ENCODE data around the gene HOXB3. TPM values are rescaled to one million over a fixed set of nuclear protein-coding genes. Genes with fewer than 3 reads are reported as not detected.

Gene HOXB3
- total RNA-seq, 1 experiment from 2014 or later: not detected

DNA sequence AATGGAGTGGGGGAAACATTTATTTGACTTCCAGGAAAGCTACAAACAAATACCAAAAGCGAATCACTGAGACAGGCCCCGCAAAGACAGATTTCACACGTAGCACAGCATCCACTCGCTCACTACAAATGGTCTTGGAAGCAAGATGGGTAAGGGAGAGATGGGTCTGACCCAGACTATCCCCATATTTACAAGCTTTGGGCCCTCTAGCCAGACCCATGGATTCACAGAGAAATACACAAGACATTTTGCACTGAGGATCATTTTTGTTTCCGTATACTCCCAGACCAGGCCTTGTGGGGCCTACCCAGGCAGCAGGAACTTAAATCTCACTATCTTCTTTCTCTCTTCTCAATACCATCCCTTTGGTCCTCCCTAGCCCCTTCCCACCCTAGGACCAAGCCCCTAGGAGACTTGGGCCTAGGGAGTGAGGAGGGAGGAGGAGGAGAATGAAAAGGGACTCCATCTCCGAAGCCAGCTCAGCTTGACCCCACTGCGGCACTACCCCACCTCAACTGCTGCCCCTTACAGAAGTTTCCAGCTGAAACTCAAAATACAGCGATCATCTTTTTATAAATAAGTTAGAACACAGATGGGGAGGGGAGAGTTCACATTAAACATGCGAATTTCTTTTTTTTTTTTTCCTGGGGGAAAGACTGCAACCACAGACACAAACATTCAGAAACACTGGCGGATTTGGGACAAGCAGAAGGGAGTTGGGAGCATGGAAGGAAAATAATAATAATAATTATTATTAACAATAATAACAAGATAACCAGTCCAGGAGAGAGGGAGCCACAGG is 1.4 kb upstream of the HOXB3 start:
- H3K56ac ChIP-seq (ENCODE audit: insufficient read length, low read depth, low read length): no peak overlapping the region
- no peak overlapping the region for H3K4me3 Mint-ChIP-seq
- H3K36me3 Mint-ChIP-seq (ENCODE audit: insufficient read depth in 1 of 3, low read depth in 3 of 3): no peaks in the 10 kb centered on the region
- no peaks in the 10 kb centered on the region for H3K9me3 ChIP-seq (ENCODE audit: control insufficient read depth, low read depth, low read length)
- no peak overlapping the region for H3K18ac ChIP-seq (ENCODE audit: insufficient read length, low read depth, low read length)
- no peak overlapping the region for H3K4me2 ChIP-seq (ENCODE audit: insufficient read depth, insufficient read length, low read length)
- no peak overlapping the region for H4K5ac ChIP-seq (ENCODE audit: insufficient read length, low read depth, low read length)
- no peak for DNase-seq
- no peak overlapping the region for H4K8ac ChIP-seq (replicated peaks; ENCODE audit: insufficient read length, low read depth, low read length)
- H3K23ac ChIP-seq (ENCODE audit: insufficient read length, low read depth, low read length): no peak overlapping the region
- H3K4me1 ChIP-seq (ENCODE audit: insufficient read depth, low read length): no peaks in the 10 kb centered on the region
- H3K23me2 ChIP-seq (ENCODE audit: insufficient read length, low read depth, low read length, poor library complexity, severe bottlenecking): no peaks in the 10 kb centered on the region
- no peaks in the 10 kb centered on the region for H4K20me1 ChIP-seq (ENCODE audit: control insufficient read depth, insufficient read depth, insufficient read length)
- no peaks in the 10 kb centered on the region for H3K79me2 ChIP-seq (ENCODE audit: insufficient read depth, low read length)
- no peak overlapping the region for H3K4ac ChIP-seq (ENCODE audit: low read depth, low read length)
- no peak overlapping the region for H2BK15ac ChIP-seq (ENCODE audit: low read depth, low read length)
- no peak overlapping the region for H2BK20ac ChIP-seq (ENCODE audit: low read depth, low read length, poor library complexity, severe bottlenecking)
- no peak overlapping the region for H3K14ac ChIP-seq (ENCODE audit: insufficient read depth, low read length)
- no peak overlapping the region for H3K9ac ChIP-seq (ENCODE audit: extremely low read depth, insufficient read length, low read length)
- H2BK5ac ChIP-seq (ENCODE audit: insufficient read length, low read length): no peak overlapping the region
- no peak overlapping the region for H2BK12ac ChIP-seq (ENCODE audit: insufficient read length, low read depth, low read length)
- no peak overlapping the region for H3T11ph ChIP-seq (ENCODE audit: low read length)
- H2BK120ac ChIP-seq (ENCODE audit: low read depth, low read length, poor library complexity, severe bottlenecking): no peak overlapping the region
- H3K9me3 Mint-ChIP-seq: peaks cover 7 to 13% of the 10 kb centered on the region in 2 experiments; a peak in 3 of 5 replicates
- peaks cover 3 to 21% of the 10 kb centered on the region in 2 experiments for H3K4me1 Mint-ChIP-seq
- H2AFZ ChIP-seq (ENCODE audit: low read length): no peak overlapping the region
- no CpG with 5 or more reads among the region's 10 CpGs for WGBS (ENCODE audit: extremely low coverage, insufficient read length, low lambda C conversion rate)
- no peak overlapping the region for H3K27ac ChIP-seq (ENCODE audit: insufficient read length, low read depth, low read length)
- peaks cover 99% of the 10 kb centered on the region for H3K27me3 ChIP-seq (ENCODE audit: insufficient read depth, low read length)
- H2AK5ac ChIP-seq (ENCODE audit: insufficient read length, low read length): no peak overlapping the region
- TF ChIP-seq, protein P1, sequence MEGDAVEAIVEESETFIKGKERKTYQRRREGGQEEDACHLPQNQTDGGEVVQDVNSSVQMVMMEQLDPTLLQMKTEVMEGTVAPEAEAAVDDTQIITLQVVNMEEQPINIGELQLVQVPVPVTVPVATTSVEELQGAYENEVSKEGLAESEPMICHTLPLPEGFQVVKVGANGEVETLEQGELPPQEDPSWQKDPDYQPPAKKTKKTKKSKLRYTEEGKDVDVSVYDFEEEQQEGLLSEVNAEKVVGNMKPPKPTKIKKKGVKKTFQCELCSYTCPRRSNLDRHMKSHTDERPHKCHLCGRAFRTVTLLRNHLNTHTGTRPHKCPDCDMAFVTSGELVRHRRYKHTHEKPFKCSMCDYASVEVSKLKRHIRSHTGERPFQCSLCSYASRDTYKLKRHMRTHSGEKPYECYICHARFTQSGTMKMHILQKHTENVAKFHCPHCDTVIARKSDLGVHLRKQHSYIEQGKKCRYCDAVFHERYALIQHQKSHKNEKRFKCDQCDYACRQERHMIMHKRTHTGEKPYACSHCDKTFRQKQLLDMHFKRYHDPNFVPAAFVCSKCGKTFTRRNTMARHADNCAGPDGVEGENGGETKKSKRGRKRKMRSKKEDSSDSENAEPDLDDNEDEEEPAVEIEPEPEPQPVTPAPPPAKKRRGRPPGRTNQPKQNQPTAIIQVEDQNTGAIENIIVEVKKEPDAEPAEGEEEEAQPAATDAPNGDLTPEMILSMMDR (conservative IDR thresholded peaks at IDR 0.05): no peak
- no peak overlapping the region for H4K91ac ChIP-seq (ENCODE audit: insufficient read length, low read depth, low read length)
- H3K27ac Mint-ChIP-seq: no peak overlapping the region
- H3K79me1 ChIP-seq (ENCODE audit: insufficient read depth, low read depth, low read length, poor library complexity, severe bottlenecking): no peaks in the 10 kb centered on the region
- peaks cover 100% of the 10 kb centered on the region for H3K27me3 Mint-ChIP-seq (ENCODE audit: low read depth)
